Measurements from ENCODE around the gene TMED8. TPM values are rescaled to one million over a fixed set of nuclear protein-coding genes. Genes with fewer than 3 reads are reported as not detected.
"Not testable (repeated sequence)": the region's sequence is repeated elsewhere in the genome, so short reads cannot be mapped to it uniquely, and the experiment has no call there.

Gene TMED8
- total and polyA plus RNA-seq, 10 of the 15 experiments (the other 5 are each of a cell fraction or from before 2014, with no cell fraction given) = 7.3 to 39.1 (median 26.1) TPM

DNA sequence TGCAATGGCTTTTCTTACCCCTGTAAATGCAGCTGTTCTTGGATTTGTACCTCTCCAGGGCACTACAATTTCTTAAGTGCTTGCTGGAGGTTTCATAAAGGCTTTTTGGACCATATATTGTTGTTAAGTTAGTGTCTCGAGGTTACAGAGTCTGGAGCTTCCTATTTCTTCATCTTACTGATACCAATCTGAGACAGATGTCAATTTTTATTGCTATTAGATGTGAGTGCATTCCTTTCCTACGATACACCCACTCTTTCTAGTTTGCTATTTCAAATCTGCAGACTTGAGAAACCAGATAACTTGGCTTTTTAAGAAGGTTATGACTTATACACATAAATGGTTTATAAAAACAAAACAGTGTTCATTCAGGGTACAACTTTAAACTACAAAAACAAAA is 44.3 kb upstream of the TMED8 start (continued):
- TF ChIP-seq KLF5 (IDR thresholded peaks at IDR 0.05; ENCODE audit: partially characterized antibody) = no peak

DNA sequence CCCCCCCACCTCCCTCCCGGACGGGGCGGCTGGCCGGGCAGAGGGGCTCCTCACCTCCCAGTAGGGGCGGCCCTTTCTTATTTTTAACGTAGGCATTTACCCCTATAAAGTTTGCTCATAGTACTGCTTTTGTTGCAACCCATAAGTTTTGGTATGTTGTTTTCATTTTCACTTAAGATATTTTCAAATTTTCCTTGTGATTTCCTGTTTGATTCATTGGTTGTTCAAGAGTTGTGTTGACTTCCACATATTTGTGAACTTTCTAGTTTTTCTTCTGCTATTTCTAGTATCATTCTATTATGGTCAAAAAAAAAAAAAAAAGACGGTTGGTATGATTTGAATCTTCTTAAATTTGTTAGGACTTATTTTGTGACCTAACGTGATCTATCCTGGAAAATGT is 39.9 kb upstream of the TMED8 start:
- Histone ChIP-seq H3K4me1 (ENCODE audit: control insufficient read depth, insufficient read depth, low read length) (no peaks in the 10 kb centered on the region), H4K20me1 (ENCODE audit: control insufficient read depth, insufficient read depth) (no peaks in the 10 kb centered on the region), H3K4me3 (no peak overlapping the region), H3K9me3 (replicated peaks; ENCODE audit: control insufficient read depth, insufficient read depth, low read length) (no peaks in the 10 kb centered on the region; the same call in 2 of the 3 replicates), H3K4me2 (ENCODE audit: control insufficient read depth, insufficient read depth) (no peak overlapping the region), H3K79me2 (ENCODE audit: control insufficient read depth, insufficient read depth, low read length) (no peaks in the 10 kb centered on the region), H3K27me3 (replicated peaks in 1 of 2; ENCODE audit: control insufficient read depth in 2 of 2, insufficient read depth in 2 of 2, low read length in 1 of 2) (no peaks in the 10 kb centered on the region), H3K36me3 (ENCODE audit: control insufficient read depth in 2 of 2, insufficient read depth in 2 of 2, low read length in 1 of 2) (no peaks in the 10 kb centered on the region; a peak in 1 of 4 replicates), H3K27ac (ENCODE audit: control insufficient read depth, insufficient read depth) (no peak overlapping the region), H3K9ac (ENCODE audit: control insufficient read depth, insufficient read depth, low read length) (no peak overlapping the region), H2AFZ (ENCODE audit: control insufficient read depth, low read depth, low read length) (no peak overlapping the region)
- RAD21 ChIA-PET (ENCODE audit: unreplicated experiment) = no interaction called here
- POLR2A ChIA-PET = no interaction called here
- FAIRE-seq (no peak), DNase-seq (ENCODE audit: low read depth, low spot score) (no peak), ATAC-seq (no peak)
- WGBS (ENCODE audit: insufficient coverage, insufficient replicate concordance, low lambda C conversion rate, missing lambda C conversion rate) = 84% methylated on average over 6 of the region's 8 CpGs
- SMC1A ChIA-PET (ENCODE audit: uncharacterized antibody, unreplicated experiment) = no interaction called here
- TF ChIP-seq POLR2AphosphoS5 (IDR thresholded peaks at IDR 0.05; ENCODE audit: low read length) (no peak), IKZF2 (IDR thresholded peaks at IDR 0.05) (no peak), JUND (IDR thresholded peaks at IDR 0.05; ENCODE audit: low read depth, low read length) (no peak)
- TF ChIP-seq, protein P1, sequence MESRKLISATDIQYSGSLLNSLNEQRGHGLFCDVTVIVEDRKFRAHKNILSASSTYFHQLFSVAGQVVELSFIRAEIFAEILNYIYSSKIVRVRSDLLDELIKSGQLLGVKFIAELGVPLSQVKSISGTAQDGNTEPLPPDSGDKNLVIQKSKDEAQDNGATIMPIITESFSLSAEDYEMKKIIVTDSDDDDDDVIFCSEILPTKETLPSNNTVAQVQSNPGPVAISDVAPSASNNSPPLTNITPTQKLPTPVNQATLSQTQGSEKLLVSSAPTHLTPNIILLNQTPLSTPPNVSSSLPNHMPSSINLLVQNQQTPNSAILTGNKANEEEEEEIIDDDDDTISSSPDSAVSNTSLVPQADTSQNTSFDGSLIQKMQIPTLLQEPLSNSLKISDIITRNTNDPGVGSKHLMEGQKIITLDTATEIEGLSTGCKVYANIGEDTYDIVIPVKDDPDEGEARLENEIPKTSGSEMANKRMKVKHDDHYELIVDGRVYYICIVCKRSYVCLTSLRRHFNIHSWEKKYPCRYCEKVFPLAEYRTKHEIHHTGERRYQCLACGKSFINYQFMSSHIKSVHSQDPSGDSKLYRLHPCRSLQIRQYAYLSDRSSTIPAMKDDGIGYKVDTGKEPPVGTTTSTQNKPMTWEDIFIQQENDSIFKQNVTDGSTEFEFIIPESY (IDR thresholded peaks at IDR 0.05) = no peak
- TF ChIP-seq, protein P2, sequence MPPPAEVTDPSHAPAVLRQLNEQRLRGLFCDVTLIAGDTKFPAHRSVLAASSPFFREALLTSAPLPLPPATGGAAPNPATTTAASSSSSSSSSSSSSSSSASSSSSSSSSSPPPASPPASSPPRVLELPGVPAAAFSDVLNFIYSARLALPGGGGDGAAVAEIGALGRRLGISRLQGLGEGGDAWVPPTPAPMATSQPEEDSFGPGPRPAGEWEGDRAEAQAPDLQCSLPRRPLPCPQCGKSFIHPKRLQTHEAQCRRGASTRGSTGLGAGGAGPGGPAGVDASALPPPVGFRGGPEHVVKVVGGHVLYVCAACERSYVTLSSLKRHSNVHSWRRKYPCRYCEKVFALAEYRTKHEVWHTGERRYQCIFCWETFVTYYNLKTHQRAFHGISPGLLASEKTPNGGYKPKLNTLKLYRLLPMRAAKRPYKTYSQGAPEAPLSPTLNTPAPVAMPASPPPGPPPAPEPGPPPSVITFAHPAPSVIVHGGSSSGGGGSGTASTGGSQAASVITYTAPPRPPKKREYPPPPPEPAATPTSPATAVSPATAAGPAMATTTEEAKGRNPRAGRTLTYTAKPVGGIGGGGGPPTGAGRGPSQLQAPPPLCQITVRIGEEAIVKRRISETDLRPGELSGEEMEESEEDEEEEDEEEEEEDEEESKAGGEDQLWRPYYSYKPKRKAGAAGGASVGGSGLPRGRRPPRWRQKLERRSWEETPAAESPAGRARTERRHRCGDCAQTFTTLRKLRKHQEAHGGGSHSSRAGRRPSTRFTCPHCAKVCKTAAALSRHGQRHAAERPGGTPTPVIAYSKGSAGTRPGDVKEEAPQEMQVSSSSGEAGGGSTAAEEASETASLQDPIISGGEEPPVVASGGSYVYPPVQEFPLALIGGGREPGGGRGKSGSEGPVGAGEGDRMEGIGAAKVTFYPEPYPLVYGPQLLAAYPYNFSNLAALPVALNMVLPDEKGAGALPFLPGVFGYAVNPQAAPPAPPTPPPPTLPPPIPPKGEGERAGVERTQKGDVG (CRISPR knock-in tag; IDR thresholded peaks at IDR 0.05) = no peak
- CTCF ChIA-PET = no interaction called here
- intact Hi-C loops (cut with micrococcal nuclease; ENCODE audit: unreplicated experiment) = no loop called here
- in situ Hi-C loops (cut with MboI) = no loop called here
- no TSS peak for BruUV-seq (replicated peaks)

DNA sequence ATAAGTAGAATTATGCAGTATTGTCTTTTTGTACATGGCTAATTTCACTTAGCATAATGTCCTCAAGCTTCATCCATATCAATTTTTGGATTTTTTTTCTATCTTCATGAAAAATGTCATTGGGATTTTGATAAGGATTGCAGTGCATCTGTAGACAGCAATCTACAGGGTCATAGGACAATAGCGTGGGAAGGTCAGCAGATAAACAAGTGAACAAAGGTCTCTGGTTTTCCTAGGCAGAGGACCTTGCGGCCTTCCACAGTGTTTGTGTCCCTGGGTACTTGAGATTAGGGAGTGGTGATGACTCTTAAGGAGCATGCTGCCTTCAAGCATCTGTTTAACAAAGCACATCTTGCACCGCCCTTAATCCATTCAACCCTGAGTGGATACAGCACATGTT is 39.2 kb upstream of the TMED8 start:
- H2AFZ ChIP-seq (ENCODE audit: control insufficient read depth, low read depth, low read length); H3K79me2 ChIP-seq (ENCODE audit: control insufficient read depth, insufficient read depth, low read length); in situ Hi-C loops (cut with MboI); H3K9me3 ChIP-seq (replicated peaks; ENCODE audit: control insufficient read depth, insufficient read depth, low read length); RAD21 ChIA-PET (ENCODE audit: unreplicated experiment); DNase-seq (ENCODE audit: low read depth, low spot score); H3K4me2 ChIP-seq (ENCODE audit: control insufficient read depth, insufficient read depth); H3K36me3 ChIP-seq (ENCODE audit: control insufficient read depth in 2 of 2, insufficient read depth in 2 of 2, low read length in 1 of 2); ATAC-seq; H3K27me3 ChIP-seq (replicated peaks in 1 of 2; ENCODE audit: control insufficient read depth in 2 of 2, insufficient read depth in 2 of 2, low read length in 1 of 2); CTCF ChIA-PET; FAIRE-seq; intact Hi-C loops (cut with micrococcal nuclease; ENCODE audit: unreplicated experiment); H4K20me1 ChIP-seq (ENCODE audit: control insufficient read depth, insufficient read depth); POLR2A ChIA-PET; H3K9ac ChIP-seq (ENCODE audit: control insufficient read depth, insufficient read depth, low read length); H3K4me3 ChIP-seq; BruUV-seq (replicated peaks); H3K27ac ChIP-seq (ENCODE audit: control insufficient read depth, insufficient read depth); H3K4me1 ChIP-seq (ENCODE audit: control insufficient read depth, insufficient read depth, low read length): not testable (repeated sequence)
- SMC1A ChIA-PET (ENCODE audit: uncharacterized antibody, unreplicated experiment) = interaction anchor here (0.6 kb wide), 1 partner anchor 228 kb away, joined by 3 read pairs; no protein-coding TSS in a partner anchor
- 95% methylated on average over 2 of the region's 3 CpGs for WGBS (ENCODE audit: insufficient coverage, insufficient replicate concordance, low lambda C conversion rate, missing lambda C conversion rate)
